ENCODE measurements around the gene TNFRSF19.

The TNFRSF19 gene

DNA sequence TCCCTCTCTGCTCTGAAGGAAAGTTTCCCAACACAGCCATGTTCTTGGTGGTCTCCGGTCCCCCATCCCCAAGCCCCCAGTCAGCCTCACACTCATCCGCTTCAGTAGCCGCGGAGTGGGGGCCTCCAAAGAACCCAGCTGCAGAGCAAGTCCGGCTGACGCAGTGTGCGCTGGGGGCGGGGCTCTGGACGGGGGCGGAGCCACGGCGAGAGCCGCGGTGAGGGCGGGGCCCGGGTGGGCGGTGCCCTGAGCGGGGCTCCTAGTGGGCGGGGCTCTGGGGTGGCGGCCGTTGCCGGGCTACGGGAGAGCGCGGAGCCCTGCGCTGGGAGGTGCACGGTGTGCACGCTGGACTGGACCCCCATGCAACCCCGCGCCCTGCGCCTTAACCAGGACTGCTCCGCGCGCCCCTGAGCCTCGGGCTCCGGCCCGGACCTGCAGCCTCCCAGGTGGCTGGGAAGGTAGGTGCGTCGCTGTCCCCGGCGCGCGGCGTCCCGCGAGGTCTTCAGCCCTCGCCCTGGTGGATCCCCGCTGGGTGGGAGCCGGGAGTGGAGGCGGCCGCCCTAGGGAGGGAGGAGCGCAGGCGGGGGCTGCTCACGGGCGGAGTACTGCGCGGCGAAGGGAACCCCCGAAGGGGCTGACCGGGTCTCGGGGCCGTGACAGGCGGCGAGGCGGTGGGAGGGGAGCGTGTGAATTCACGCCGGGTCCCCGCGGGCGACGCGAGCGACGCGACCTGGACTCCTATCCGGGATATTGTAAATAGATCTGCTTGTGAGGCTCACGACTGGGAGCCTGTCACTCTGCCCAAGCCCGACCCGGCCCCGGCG lies 9.1 kb downstream of the TNFRSF19 start:
- H3K4me3 ChIP-seq (ENCODE audit: low read length): peak overlapping the region; percentile 85
- TF ChIP-seq, protein P1, sequence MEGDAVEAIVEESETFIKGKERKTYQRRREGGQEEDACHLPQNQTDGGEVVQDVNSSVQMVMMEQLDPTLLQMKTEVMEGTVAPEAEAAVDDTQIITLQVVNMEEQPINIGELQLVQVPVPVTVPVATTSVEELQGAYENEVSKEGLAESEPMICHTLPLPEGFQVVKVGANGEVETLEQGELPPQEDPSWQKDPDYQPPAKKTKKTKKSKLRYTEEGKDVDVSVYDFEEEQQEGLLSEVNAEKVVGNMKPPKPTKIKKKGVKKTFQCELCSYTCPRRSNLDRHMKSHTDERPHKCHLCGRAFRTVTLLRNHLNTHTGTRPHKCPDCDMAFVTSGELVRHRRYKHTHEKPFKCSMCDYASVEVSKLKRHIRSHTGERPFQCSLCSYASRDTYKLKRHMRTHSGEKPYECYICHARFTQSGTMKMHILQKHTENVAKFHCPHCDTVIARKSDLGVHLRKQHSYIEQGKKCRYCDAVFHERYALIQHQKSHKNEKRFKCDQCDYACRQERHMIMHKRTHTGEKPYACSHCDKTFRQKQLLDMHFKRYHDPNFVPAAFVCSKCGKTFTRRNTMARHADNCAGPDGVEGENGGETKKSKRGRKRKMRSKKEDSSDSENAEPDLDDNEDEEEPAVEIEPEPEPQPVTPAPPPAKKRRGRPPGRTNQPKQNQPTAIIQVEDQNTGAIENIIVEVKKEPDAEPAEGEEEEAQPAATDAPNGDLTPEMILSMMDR (IDR thresholded peaks at IDR 0.05; ENCODE audit: insufficient read depth, low read depth, low read length, missing control alignments): no peak
- DNase-seq (ENCODE audit: low read depth): peak; percentile 88

DNA sequence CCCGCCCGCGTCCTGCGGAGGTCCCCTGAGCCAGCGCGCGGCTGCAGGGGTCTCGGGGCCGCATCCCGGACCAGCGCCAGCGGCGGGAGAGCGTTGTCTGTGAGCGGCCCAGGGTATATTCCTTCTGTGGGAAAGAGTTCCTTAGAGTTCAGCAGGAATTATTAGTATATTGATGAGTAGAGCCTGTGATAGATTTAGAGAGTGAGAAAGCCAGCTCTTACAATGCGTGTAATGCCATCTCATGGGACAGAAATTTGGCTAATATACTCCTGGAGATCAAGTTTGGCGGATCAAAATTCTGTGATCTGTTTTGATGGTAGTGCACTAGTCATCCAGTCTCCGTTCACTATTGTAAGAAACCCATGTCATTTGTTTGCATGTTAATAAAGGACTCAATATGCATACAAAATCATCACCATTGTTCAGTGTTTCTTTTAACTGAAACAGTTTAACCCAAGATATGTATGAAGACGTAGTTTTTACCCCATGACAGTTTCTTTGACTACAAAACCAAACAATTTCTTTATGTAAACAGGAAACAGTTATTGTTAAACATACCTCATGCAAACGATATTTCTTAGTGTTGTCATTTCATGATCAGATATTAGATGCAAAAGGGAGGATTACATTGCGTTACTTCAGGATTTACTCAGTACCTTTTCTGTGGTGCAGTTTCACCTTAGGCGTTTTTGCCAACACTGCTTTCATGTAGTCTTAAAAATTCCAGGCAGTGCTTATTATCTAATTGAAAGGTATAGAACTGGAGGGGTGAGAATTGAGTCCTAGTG lies 9.9 kb downstream of the TNFRSF19 start:
- TF ChIP-seq, protein P1 (IDR thresholded peaks at IDR 0.05; ENCODE audit: insufficient read depth, low read depth, low read length, missing control alignments): no peak
- H3K4me3 ChIP-seq (ENCODE audit: low read length): peak overlapping the region; percentile 85
- DNase-seq (ENCODE audit: low read depth): peak; percentile 37

DNA sequence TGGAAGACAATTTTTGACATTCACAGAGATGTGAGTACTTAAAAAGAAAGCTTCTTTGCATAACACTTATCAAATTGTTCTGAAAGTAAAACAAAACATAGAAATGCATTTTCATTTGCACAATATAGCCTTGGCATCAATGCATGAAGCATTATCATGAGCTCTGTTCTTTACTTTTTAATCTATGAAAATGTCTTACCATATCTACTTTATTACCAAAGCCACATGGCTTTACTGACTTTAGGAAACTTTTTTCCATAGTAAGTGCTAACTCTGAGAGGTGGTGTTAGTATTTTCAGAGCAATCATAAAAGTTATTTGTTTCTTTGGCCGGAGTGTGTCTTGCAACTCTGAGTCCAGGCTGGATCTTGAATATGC lies 10.5 kb downstream of the TNFRSF19 start:
- TF ChIP-seq, protein P1 (IDR thresholded peaks at IDR 0.05; ENCODE audit: insufficient read depth, low read depth, low read length, missing control alignments): no peak
- no peak overlapping the region for H3K4me3 ChIP-seq (ENCODE audit: low read length)

DNA sequence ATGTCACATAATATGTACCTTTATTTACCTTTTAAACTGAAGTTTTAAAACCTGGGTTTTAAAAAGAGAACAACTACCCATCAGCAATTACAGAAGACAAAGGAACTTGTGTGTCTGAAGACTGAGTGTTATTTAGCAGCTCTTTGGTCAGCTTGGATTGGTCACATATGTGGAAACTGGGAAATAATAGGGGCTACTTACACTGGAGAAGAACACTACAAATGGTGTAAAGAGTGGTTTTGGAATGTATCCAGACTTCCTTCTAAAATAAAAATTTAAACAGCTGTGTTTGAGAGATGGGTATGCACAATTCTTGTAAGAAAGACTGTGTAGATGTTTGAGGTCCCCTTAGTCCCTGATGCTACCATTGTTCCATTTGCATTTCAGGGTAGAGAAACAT lies 13.3 kb downstream of the TNFRSF19 start:
- H3K4me3 ChIP-seq (ENCODE audit: low read length): no peak overlapping the region
- no peak for DNase-seq (ENCODE audit: low read depth)
- TF ChIP-seq, protein P1 (IDR thresholded peaks at IDR 0.05; ENCODE audit: insufficient read depth, low read depth, low read length, missing control alignments): no peak

More for the DNA sequence above, 10.5 kb downstream of the TNFRSF19 start:
- DNase-seq (ENCODE audit: low read depth): no peak

DNA sequence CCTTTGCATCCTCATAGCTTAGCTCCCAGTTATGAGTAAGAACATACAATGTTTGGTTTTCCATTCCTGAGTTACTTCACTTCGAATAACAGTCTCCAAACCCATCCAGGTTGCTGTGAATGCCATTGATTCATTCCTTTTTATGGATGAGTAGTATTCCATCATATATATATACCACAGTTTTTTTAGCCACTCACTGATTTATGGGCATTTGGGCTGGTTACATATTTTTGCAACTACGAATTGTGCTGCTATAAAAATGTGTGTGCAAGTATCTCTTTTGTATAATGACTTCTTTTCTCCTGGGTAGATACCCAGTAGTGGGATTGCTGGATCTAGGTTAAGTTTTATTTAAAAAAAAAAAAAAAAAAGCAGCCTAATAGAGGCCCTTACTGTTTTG lies 14.1 kb downstream of the TNFRSF19 start:
- DNase-seq (ENCODE audit: low read depth): no peak
- TF ChIP-seq, protein P1 (IDR thresholded peaks at IDR 0.05; ENCODE audit: insufficient read depth, low read depth, low read length, missing control alignments): no peak
- no peak overlapping the region for H3K4me3 ChIP-seq (ENCODE audit: low read length)

DNA sequence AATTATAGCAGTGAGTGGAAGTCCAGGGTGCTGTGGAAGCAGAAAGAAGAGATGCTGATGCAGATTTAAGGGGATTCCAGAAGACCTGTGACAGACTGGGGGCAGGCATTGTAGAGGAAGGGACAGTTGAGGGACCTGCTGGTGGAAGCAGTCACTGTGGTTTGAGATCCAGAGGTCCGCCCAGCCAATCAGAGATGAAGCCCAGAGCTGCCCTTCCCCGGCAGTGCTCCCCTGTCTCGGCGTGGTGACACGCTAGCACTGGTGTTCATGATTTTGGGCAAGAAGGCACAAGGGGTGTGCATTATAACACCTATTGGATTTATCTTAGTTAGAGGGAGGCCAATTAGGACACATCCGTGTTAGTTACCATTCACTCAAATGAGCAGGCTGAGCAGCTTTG lies 16.1 kb downstream of the TNFRSF19 start:
- no peak overlapping the region for H3K4me3 ChIP-seq (ENCODE audit: low read length)
- DNase-seq (ENCODE audit: low read depth): no peak
- TF ChIP-seq, protein P1 (IDR thresholded peaks at IDR 0.05; ENCODE audit: insufficient read depth, low read depth, low read length, missing control alignments): no peak
